B cell (primary cell): Measurements from ENCODE around the gene DLGAP4. TPM values are rescaled to one million over a fixed set of nuclear protein-coding genes. Genes with fewer than 3 reads are reported as not detected.

Experiments
- polyA plus RNA-seq: library from polyadenylated mRNA; depleted of rRNA; stranded (reverse); fragments of >200 nt; gene quantifications from 2 replicates; pipeline ENCODE4 v1.2.3, GENCODE V29; 2012
- small RNA-seq: library from RNA; depleted of rRNA; stranded (forward); fragments of <200 nt; gene quantifications from one replicate; pipeline ENCODE3, GENCODE V24; 2012; ENCODE audit warnings: low replicate concordance, low read depth; ENCODE audit not compliant: insufficient read length
- total RNA-seq, 2 donors: library from RNA; stranded (reverse); fragments of 120-200 nt in 1 of 2; gene quantifications; 1 replicate in 1 of 2; 2 replicates in 1 of 2; pipeline versions ENCODE4 v1.2.3 to v1.2.4, GENCODE V29; 2013 to 2022

Gene DLGAP4
- total and polyA plus RNA-seq, 2 donors (not counting 1 experiment from before 2014, with no cell fraction given): 68.8 to 87.8 TPM

Small RNA genes lying within 50 kb of the gene (small RNA-seq; reads per million reads assigned to genes)
- gene RF00017: not detected

Other genes starting within 250 kb of the DLGAP4 start
- gene EPB41L1, start 151.6 kb upstream of the DLGAP4 start, total RNA-seq: 1.3 and 2.3 TPM in 2 replicates
- gene EPB41L1, start 151.6 kb upstream of the DLGAP4 start, polyA plus RNA-seq: 0.12 TPM in 1 of 2 replicates, not detected in the other
- gene AAR2, start 69.9 kb upstream of the DLGAP4 start, total RNA-seq: 21.3 and 22.0 TPM in 2 replicates
- gene AAR2, start 69.9 kb upstream of the DLGAP4 start, polyA plus RNA-seq: 9.5 and 10.3 TPM in 2 replicates
- 3.5 and 3.8 TPM in 2 replicates for gene MYL9, start 235.2 kb downstream of the DLGAP4 start, total RNA-seq
- 0.78 and 0.81 TPM in 2 replicates for gene MYL9, start 235.2 kb downstream of the DLGAP4 start, polyA plus RNA-seq